ENCODE data around the gene CFAP57.

Gene CFAP57

GRCh38 chr1:43172527-43172972, 420 bp downstream of the CFAP57 start:
- DNase-seq (ENCODE audit: extremely low read depth, low read depth), result peak; percentile 67
- no peak for TF ChIP-seq CTCF (IDR thresholded peaks at IDR 0.05; ENCODE audit: low read depth, low read length)

DNA sequence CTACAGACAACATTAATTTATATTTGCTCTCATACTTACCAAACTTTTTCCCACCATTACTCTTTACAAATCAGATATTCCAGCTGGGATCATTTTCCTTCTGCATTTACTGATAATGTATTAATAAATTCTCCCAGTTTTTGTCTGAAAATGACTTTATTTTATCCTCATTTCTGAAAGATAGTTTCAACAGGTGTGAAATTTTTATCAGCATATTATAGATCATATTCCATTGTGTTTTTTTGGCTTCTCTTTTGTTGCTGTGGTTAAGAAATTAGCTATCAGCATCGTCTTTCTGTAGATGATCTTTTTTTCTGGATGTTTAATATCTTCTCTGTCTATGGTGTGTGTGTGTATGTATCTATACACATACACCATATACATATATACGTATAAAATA, 2.7 kb downstream of the CFAP57 start:
- no peak for DNase-seq (ENCODE audit: extremely low read depth, low read depth)
- TF ChIP-seq CTCF (IDR thresholded peaks at IDR 0.05; ENCODE audit: low read depth, low read length), result no peak

DNA sequence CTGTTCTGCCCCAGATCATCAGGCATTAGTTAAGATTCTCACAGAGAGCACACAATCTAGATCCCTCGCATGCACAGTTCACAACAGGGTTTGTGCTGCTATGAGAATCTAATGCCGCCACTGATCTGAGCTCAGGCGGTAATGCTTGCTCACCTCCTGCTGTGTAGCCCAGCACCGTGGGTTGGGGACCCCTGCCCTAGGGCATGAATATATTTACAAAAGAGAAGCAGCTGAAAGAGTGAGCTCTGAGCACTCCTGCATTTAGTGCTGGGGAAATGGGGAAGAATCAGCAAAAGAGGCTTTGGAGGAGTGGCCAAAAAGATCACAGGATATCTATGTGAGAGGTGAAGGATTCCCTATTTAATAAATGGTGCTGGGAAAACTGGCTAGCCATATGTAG, 5.6 kb downstream of the CFAP57 start:
- DNase-seq (ENCODE audit: extremely low read depth, low read depth), result no peak
- TF ChIP-seq CTCF (IDR thresholded peaks at IDR 0.05; ENCODE audit: low read depth, low read length), result no peak

- TF ChIP-seq CTCF (IDR thresholded peaks at IDR 0.05; ENCODE audit: low read depth, low read length), result no peak
- DNase-seq (ENCODE audit: extremely low read depth, low read depth), result no peak
These were observed 12.3 kb downstream of the CFAP57 start for GRCh38 chr1:43184388-43184787.

GRCh38 chr1:43184995-43185394, 12.9 kb downstream of the CFAP57 start:
- DNase-seq (ENCODE audit: extremely low read depth, low read depth), result no peak
- TF ChIP-seq CTCF (IDR thresholded peaks at IDR 0.05; ENCODE audit: low read depth, low read length), result no peak

DNA sequence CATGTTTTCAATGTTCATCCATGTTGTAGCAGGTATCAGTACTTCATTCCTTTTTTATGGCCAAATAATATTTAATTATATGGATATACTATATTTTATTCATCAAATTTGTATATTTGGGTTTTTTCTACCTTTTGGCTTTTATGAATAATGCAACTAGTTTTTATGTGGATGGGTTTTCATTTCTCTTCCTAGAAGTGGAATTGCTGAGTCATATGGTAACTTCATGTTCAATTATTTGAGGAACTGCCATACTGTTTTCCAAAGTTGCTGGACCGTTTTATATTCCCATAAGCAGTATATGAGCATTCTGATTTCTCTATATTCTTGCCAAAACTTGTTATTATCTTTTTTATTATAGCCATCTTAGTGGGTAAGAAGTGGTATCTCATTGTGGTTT, 16.0 kb downstream of the CFAP57 start:
- no peak for TF ChIP-seq CTCF (IDR thresholded peaks at IDR 0.05; ENCODE audit: low read depth, low read length)
- DNase-seq (ENCODE audit: extremely low read depth, low read depth), result no peak

- DNase-seq (ENCODE audit: extremely low read depth, low read depth), result no peak
- no peak for TF ChIP-seq CTCF (IDR thresholded peaks at IDR 0.05; ENCODE audit: low read depth, low read length)
These were observed 22.4 kb downstream of the CFAP57 start for GRCh38 chr1:43194509-43194908.

All from AG09319 (cell line).